ENCODE measurements around the gene FBXO8. TPM values are rescaled to one million over a fixed set of nuclear protein-coding genes. Genes with fewer than 3 reads are reported as not detected.
A peak's percentile ranks its signal among the peaks of the same experiment; 100 is the strongest.

The FBXO8 gene
- total and polyA plus RNA-seq, 8 donors: 6.7 to 16.9 (median 10.4) TPM

DNA sequence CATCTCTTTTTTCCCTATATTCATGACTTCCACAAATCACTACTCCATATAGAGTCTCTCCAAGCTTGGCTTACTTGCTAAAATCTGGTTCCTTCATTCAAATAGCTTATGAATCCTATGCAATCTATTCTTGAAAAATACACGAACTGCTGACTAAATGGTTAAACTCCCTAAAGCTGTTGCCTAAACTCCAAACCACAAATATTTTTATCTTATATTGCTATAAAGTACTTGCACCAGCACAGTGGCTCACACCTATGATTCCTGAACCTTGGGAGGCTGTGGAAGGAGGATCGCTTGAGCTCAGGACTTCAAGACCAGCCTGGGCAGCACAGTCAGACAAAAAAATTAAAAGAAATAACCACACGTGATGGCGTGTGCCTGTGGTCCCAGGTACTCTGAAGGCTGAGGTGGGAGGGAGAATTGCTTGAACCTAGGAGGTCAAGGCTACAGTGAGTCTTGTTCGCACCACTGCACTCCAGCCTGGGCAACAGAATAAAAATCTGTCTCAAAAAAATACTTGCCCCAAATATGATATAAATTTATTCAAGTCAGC is 2.2 kb downstream of the FBXO8 start:
- peaks cover 14 to 28% (median 23%) of the 10 kb centered on the region in 3 donors for H3K4me1 ChIP-seq
- TF ChIP-seq, protein P1, sequence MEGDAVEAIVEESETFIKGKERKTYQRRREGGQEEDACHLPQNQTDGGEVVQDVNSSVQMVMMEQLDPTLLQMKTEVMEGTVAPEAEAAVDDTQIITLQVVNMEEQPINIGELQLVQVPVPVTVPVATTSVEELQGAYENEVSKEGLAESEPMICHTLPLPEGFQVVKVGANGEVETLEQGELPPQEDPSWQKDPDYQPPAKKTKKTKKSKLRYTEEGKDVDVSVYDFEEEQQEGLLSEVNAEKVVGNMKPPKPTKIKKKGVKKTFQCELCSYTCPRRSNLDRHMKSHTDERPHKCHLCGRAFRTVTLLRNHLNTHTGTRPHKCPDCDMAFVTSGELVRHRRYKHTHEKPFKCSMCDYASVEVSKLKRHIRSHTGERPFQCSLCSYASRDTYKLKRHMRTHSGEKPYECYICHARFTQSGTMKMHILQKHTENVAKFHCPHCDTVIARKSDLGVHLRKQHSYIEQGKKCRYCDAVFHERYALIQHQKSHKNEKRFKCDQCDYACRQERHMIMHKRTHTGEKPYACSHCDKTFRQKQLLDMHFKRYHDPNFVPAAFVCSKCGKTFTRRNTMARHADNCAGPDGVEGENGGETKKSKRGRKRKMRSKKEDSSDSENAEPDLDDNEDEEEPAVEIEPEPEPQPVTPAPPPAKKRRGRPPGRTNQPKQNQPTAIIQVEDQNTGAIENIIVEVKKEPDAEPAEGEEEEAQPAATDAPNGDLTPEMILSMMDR (IDR thresholded peaks at IDR 0.05): no peak
- H3K9me3 ChIP-seq: no peaks in the 10 kb centered on the region
- H3K36me3 ChIP-seq: no peaks in the 10 kb centered on the region
- no peak overlapping the region for H3K27ac ChIP-seq
- no peak overlapping the region for H3K4me3 ChIP-seq
- intact Hi-C loops (cut with DNase I): no loop called here
- DNase-seq (no peak), ATAC-seq (no peak), FAIRE-seq (no peak)
- no peaks in the 10 kb centered on the region for H3K27me3 ChIP-seq
- WGBS, 2 donors: 74 to 75% methylated on average over 5 of the region's 5 CpGs

DNA sequence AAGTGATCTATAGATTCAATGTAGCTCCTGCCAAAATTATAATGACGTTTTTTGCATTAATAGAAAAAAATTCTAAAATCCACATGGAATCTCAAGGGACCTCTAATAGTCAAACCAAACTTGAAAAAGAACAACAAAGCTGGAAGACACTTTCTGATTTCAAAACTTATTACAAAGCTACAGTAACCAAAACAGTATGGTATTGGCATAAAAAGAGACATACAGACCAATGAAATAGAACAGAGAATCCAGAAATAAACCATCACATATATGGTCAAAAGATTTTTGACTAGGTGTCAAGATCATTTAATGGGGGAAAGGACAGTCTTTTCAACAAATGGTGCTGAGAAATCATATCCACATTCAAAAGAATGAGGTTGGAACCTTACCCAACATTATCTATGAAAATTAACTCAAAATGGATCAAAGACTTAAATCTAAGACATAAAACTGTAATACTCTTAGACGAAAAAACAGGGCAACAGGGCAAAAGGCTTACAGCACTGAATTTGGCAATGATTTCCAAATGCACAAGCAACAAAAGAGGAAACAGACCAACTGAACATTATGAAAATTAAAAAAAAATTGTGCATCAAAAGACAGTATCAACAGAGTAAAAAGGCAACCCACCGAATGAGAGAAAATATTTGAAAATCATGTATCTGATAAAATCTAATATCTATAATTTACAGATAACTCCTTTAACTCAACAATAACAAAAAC is 3.9 kb downstream of the FBXO8 start:
- WGBS, 2 donors: 85 to 92% methylated on average over 3 of the region's 3 CpGs
- TF ChIP-seq, protein P1 (IDR thresholded peaks at IDR 0.05): no peak
- H3K36me3 ChIP-seq: no peaks in the 10 kb centered on the region
- DNase-seq (no peak), FAIRE-seq (no peak), ATAC-seq (no peak)
- H3K27me3 ChIP-seq: no peaks in the 10 kb centered on the region
- H3K4me3 ChIP-seq: no peak overlapping the region
- intact Hi-C loops (cut with DNase I): no loop called here
- H3K9me3 ChIP-seq: no peaks in the 10 kb centered on the region
- peaks cover 9 to 22% (median 15%) of the 10 kb centered on the region in 3 donors for H3K4me1 ChIP-seq
- H3K27ac ChIP-seq: no peak overlapping the region

DNA sequence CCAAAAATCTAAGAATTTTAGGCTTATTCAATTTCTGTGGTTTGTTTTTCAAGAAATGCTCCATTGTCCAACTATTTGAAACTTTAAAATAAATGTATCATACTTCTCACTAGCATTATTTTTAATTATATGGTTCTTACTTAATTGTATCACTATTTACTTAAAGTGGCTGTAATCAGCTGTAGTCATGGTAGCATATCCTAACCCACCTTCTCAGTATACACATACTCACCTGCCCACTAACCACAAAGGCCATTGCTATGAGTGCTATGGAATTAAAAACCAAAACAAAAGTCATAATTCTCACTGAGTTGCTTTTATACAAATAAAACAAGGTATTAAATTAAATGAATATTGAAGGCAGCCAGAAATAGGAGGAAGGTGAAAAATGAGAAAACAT is 5.0 kb downstream of the FBXO8 start:
- no peaks in the 10 kb centered on the region for H3K9me3 ChIP-seq
- intact Hi-C loops (cut with DNase I): no loop called here
- ATAC-seq (no peak), DNase-seq (no peak), FAIRE-seq (no peak)
- peaks cover 7 to 20% (median 14%) of the 10 kb centered on the region in 3 donors for H3K4me1 ChIP-seq
- no peak overlapping the region for H3K4me3 ChIP-seq
- no peaks in the 10 kb centered on the region for H3K27me3 ChIP-seq
- no peaks in the 10 kb centered on the region for H3K36me3 ChIP-seq
- no peak overlapping the region for H3K27ac ChIP-seq
- TF ChIP-seq, protein P1 (IDR thresholded peaks at IDR 0.05): no peak

DNA sequence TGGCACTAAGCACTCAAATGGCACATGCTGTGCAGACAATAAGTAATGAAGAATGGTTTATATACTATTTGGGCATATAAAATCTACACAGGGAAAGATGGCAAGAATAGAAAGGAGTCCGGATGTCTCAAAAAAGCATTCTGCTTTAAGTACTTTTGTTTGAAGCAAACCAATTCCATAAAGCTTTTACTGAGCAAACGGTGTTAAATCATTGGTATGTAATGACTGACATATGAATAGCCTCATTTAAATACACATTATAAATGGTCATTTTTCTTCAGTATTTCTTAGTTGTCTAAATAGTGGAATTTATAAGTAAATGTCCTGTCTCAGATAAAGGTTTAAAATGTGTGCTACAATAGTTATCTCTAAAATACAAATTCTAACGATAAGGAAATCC is 6.0 kb downstream of the FBXO8 start:
- DNase-seq (no peak), ATAC-seq (no peak), FAIRE-seq (peak; percentile 20)
- Histone ChIP-seq H3K36me3 (no peaks in the 10 kb centered on the region), H3K4me1 (peaks cover 7 to 16% (median 12%) of the 10 kb centered on the region in 3 donors), H3K27me3 (no peaks in the 10 kb centered on the region), H3K9me3 (no peaks in the 10 kb centered on the region), H3K4me3 (no peak overlapping the region), H3K27ac (no peak overlapping the region)
- 60 to 67% methylated on average over 3 of the region's 3 CpGs for WGBS, 2 donors
- intact Hi-C loops (cut with DNase I): no loop called here
- TF ChIP-seq, protein P1 (IDR thresholded peaks at IDR 0.05): no peak

DNA sequence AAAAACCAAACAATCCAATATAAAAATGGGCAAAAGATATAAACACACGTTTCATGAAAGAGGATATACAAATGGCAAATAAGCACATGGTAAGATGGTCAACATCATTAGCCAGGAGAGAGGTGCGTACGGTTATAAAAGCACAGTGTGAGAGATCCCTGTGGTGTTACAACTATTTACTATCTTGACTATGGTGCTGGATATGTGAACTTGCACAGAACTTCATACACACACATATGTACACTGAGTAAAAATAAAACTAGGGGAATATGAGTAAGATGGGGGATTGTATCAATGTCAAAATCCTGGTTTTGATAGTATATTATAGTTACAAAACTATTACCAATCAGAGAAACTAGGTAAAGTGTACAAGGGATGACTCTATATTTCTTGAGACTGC is 8.4 kb downstream of the FBXO8 start:
- no peak overlapping the region for H3K4me3 ChIP-seq
- DNase-seq (no peak), FAIRE-seq (no peak), ATAC-seq (no peak)
- intact Hi-C loops (cut with DNase I): no loop called here
- TF ChIP-seq, protein P1 (IDR thresholded peaks at IDR 0.05): no peak
- no peaks in the 10 kb centered on the region for H3K36me3 ChIP-seq
- H3K9me3 ChIP-seq: no peaks in the 10 kb centered on the region
- H3K27ac ChIP-seq: no peak overlapping the region
- H3K4me1 ChIP-seq: no peaks in the 10 kb centered on the region
- no peaks in the 10 kb centered on the region for H3K27me3 ChIP-seq
- WGBS, 2 donors: 84% methylated on average over 3 of the region's 3 CpGs

Measured in pancreas (tissue), 10 donors.